ENCODE data around the gene ST3GAL4. TPM values are rescaled to one million over a fixed set of nuclear protein-coding genes. Genes with fewer than 3 reads are reported as not detected.
A peak's percentile ranks its signal among the peaks of the same experiment; 100 is the strongest.

ST3GAL4 gene
- total and polyA plus RNA-seq, 4 donors: 20.7 to 48.2 (median 27.8) TPM

DNA sequence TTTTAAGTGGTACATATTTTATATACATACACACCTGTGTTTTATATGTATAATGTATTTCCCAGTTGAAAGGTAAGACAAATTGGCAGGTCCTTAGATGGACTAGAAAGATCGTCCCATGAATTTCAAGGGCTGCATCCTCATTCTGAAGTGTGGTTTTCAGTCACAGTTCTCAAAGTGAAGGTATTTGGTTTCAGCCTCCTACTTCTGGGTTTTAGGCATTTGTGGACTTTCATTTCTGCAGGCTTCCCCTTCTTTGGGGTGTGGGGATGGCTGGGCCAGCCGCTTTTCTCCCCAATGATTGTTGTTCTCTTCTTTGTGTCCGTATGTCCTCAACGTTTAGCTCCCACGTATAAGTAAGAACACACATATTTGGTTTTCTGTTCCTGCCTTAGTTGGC is 41.7 kb upstream of the ST3GAL4 start:
- no peak overlapping the region for H3K27ac ChIP-seq (ENCODE audit: low read depth, low read length)
- H3K4me1 ChIP-seq (ENCODE audit: control insufficient read depth, insufficient read depth, low read length): peaks cover 23% of the 10 kb centered on the region
- no peak overlapping the region for H3K4me3 ChIP-seq (ENCODE audit: low read depth, low read length)
- H3K27me3 ChIP-seq (ENCODE audit: control insufficient read depth, insufficient read depth, low read length): no peaks in the 10 kb centered on the region
- DNase-seq (ENCODE audit: low read depth in 4 of 6, low spot score in 6 of 6): no peak
- 100% methylated on average over 1 of the region's 5 CpGs for WGBS (ENCODE audit: insufficient coverage)
- H3K9me3 ChIP-seq (ENCODE audit: control insufficient read depth, insufficient read depth, low read length): no peaks in the 10 kb centered on the region
- peaks cover 6% of the 10 kb centered on the region for H3K36me3 ChIP-seq (ENCODE audit: control insufficient read depth, insufficient read depth, low read length)

DNA sequence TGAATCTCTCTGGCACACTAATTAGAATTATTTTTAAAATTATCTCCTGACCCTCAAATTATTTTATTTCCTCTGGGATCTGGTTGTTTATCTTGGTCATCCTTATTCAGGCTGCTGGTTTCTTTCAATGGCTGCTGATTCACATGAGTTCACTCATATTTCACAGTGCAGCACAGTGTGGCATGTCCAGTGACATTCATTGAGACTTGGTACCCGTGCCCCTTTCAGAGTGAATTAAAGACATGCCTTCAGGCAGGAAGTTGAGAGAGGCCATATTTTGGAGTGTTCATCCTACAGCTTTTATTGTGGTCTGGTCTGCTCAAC is 38.1 kb upstream of the ST3GAL4 start:
- Histone ChIP-seq H3K27ac (ENCODE audit: low read depth, low read length) (peak overlapping the region; percentile 64), H3K4me3 (ENCODE audit: low read depth, low read length) (peak overlapping the region; percentile 3), H3K9me3 (ENCODE audit: control insufficient read depth, insufficient read depth, low read length) (no peaks in the 10 kb centered on the region), H3K36me3 (ENCODE audit: control insufficient read depth, insufficient read depth, low read length) (peaks cover 7% of the 10 kb centered on the region), H3K27me3 (ENCODE audit: control insufficient read depth, insufficient read depth, low read length) (no peaks in the 10 kb centered on the region), H3K4me1 (ENCODE audit: control insufficient read depth, insufficient read depth, low read length) (peaks cover 22% of the 10 kb centered on the region)
- DNase-seq (ENCODE audit: low read depth in 4 of 6, low spot score in 6 of 6): no peak
- WGBS (ENCODE audit: insufficient coverage): 13% methylated on average over 1 of the region's 1 CpG

- H3K4me3 ChIP-seq (ENCODE audit: low read depth, low read length): peak overlapping the region; percentile 3
- WGBS (ENCODE audit: insufficient coverage): 60% methylated on average over 10 of the region's 14 CpGs
- peak overlapping the region; percentile 64 for H3K27ac ChIP-seq (ENCODE audit: low read depth, low read length)
- DNase-seq (ENCODE audit: low read depth in 4 of 6, low spot score in 6 of 6): peak in 4 of 6 donors; percentile 6 to 84 (median 40)
- peaks cover 4% of the 10 kb centered on the region for H3K36me3 ChIP-seq (ENCODE audit: control insufficient read depth, insufficient read depth, low read length)
- no peaks in the 10 kb centered on the region for H3K27me3 ChIP-seq (ENCODE audit: control insufficient read depth, insufficient read depth, low read length)
- H3K9me3 ChIP-seq (ENCODE audit: control insufficient read depth, insufficient read depth, low read length): no peaks in the 10 kb centered on the region
- H3K4me1 ChIP-seq (ENCODE audit: control insufficient read depth, insufficient read depth, low read length): peaks cover 22% of the 10 kb centered on the region
These were observed 37.5 kb upstream of the ST3GAL4 start for GRCh38 chr11:126317756-126318573.

DNA sequence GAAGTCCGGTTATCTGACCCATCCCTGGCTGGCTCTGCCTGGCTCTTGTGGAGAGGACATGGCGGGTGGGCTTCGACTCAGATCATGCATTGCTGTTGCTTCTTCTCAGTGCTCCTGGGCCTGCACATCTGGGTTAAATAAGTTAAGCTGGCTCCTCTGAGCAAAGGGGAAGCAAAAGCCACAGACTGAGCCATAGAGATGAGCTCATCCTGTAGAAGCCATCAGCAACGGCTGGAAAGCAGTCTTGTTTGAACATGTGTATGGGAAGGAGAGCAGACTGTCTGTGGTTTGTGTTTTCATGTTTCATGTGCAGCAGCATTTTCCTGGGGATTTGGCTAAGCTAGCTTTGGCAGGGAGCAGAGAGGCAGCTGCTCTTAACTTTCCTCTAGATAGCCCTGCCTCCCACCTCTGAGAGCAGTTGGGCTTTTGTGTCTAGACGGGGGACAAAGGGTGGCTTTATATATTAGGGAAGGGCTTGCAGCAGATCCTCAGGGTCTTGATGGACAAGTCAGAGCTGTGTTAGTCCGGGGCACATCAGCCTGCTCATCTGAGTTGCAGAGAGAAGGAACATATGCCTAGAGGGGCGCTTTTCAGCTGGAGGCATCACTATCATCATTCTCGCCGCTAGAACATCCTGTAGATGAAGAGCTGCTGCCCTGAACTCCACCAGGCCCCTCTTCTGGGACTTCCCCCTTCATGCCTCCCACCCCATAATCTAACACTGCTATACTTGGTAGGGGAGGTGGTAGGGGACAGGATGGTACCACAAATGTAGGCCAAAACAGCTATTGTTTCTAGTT is 36.7 kb upstream of the ST3GAL4 start:
- 37% methylated on average over 6 of the region's 9 CpGs for WGBS (ENCODE audit: insufficient coverage)
- Histone ChIP-seq H3K27me3 (ENCODE audit: control insufficient read depth, insufficient read depth, low read length) (no peaks in the 10 kb centered on the region), H3K4me3 (ENCODE audit: low read depth, low read length) (no peak overlapping the region), H3K4me1 (ENCODE audit: control insufficient read depth, insufficient read depth, low read length) (peaks cover 22% of the 10 kb centered on the region), H3K27ac (ENCODE audit: low read depth, low read length) (peak overlapping the region; percentile 64), H3K36me3 (ENCODE audit: control insufficient read depth, insufficient read depth, low read length) (peaks cover 3% of the 10 kb centered on the region), H3K9me3 (ENCODE audit: control insufficient read depth, insufficient read depth, low read length) (no peaks in the 10 kb centered on the region)
- DNase-seq (ENCODE audit: low read depth in 4 of 6, low spot score in 6 of 6): peak in 4 of 6 donors; percentile 50 to 82 (median 60)

DNA sequence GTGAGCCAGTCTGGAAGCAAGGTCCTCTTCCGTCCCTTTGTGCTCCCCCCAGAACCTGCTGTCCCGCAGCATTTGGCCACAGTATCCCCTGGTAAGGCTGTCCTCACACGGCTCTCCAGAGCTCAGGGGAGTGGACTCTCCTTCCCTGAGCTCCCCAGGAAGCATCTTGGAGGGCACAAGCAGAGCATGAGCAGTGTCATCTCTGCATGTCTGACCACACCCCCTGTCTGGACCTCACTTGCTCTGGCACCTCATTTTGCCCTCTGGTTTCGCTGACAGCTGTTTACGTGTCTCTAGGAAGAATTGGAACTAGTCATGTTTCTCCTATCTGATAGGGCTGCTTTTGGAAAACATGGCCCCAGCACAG is 36.1 kb upstream of the ST3GAL4 start:
- no peaks in the 10 kb centered on the region for H3K27me3 ChIP-seq (ENCODE audit: control insufficient read depth, insufficient read depth, low read length)
- H3K9me3 ChIP-seq (ENCODE audit: control insufficient read depth, insufficient read depth, low read length): no peaks in the 10 kb centered on the region
- peaks cover 3% of the 10 kb centered on the region for H3K36me3 ChIP-seq (ENCODE audit: control insufficient read depth, insufficient read depth, low read length)
- DNase-seq (ENCODE audit: low read depth in 4 of 6, low spot score in 6 of 6): no peak
- no peak overlapping the region for H3K4me3 ChIP-seq (ENCODE audit: low read depth, low read length)
- WGBS (ENCODE audit: insufficient coverage): 81% methylated on average over 5 of the region's 5 CpGs
- H3K4me1 ChIP-seq (ENCODE audit: control insufficient read depth, insufficient read depth, low read length): peaks cover 22% of the 10 kb centered on the region
- H3K27ac ChIP-seq (ENCODE audit: low read depth, low read length): peak overlapping the region; percentile 64

- no peaks in the 10 kb centered on the region for H3K9me3 ChIP-seq (ENCODE audit: control insufficient read depth, insufficient read depth, low read length)
- no peaks in the 10 kb centered on the region for H3K27me3 ChIP-seq (ENCODE audit: control insufficient read depth, insufficient read depth, low read length)
- no peak overlapping the region for H3K27ac ChIP-seq (ENCODE audit: low read depth, low read length)
- WGBS (ENCODE audit: insufficient coverage): no CpG with 5 or more reads among the region's 3 CpGs
- H3K4me3 ChIP-seq (ENCODE audit: low read depth, low read length): no peak overlapping the region
- peaks cover 6% of the 10 kb centered on the region for H3K36me3 ChIP-seq (ENCODE audit: control insufficient read depth, insufficient read depth, low read length)
- peaks cover 21% of the 10 kb centered on the region for H3K4me1 ChIP-seq (ENCODE audit: control insufficient read depth, insufficient read depth, low read length)
- DNase-seq (ENCODE audit: low read depth in 4 of 6, low spot score in 6 of 6): no peak
These were observed 32.5 kb upstream of the ST3GAL4 start for GRCh38 chr11:126322996-126323395.

DNA sequence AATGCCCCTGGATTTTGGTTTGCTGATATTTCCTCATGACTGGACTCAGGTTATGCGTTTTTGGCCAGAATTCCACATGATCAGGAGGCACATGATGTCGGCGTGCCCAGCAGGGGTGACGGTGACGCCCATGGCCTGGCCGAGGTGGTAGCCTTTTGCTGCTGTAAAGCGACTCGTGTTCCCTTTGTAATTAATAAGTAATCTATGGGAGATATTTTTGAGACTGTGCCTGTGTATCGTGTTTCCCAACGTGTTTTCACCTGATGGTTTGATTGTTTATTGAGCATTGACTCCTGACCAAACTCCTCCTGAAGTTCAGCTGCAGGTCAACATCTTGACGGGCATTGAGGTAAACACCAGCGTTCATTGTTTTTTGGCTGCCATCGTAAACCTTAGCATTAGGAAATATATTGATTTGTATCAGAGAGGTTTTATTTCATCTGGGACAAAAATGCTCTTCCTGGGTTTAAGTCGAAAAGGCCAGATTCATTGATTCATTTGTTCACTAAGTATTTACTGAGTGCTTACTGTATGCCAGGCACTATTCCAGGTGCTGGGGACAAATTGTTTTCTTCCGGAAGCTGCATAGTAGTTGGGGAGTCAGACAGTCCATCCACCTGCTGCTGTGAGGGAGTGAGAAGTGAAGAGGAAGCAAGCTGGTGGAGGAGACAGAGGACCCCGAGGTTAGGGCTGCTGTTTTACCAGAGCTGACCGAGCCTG is 28.0 kb upstream of the ST3GAL4 start:
- peaks cover 13% of the 10 kb centered on the region for H3K4me1 ChIP-seq (ENCODE audit: control insufficient read depth, insufficient read depth, low read length)
- H3K4me3 ChIP-seq (ENCODE audit: low read depth, low read length): no peak overlapping the region
- H3K27ac ChIP-seq (ENCODE audit: low read depth, low read length): no peak overlapping the region
- H3K36me3 ChIP-seq (ENCODE audit: control insufficient read depth, insufficient read depth, low read length): peaks cover 24% of the 10 kb centered on the region
- WGBS (ENCODE audit: insufficient coverage): 95% methylated on average over 15 of the region's 17 CpGs
- DNase-seq (ENCODE audit: low read depth in 4 of 6, low spot score in 6 of 6): no peak
- H3K27me3 ChIP-seq (ENCODE audit: control insufficient read depth, insufficient read depth, low read length): no peaks in the 10 kb centered on the region
- H3K9me3 ChIP-seq (ENCODE audit: control insufficient read depth, insufficient read depth, low read length): no peaks in the 10 kb centered on the region

DNA sequence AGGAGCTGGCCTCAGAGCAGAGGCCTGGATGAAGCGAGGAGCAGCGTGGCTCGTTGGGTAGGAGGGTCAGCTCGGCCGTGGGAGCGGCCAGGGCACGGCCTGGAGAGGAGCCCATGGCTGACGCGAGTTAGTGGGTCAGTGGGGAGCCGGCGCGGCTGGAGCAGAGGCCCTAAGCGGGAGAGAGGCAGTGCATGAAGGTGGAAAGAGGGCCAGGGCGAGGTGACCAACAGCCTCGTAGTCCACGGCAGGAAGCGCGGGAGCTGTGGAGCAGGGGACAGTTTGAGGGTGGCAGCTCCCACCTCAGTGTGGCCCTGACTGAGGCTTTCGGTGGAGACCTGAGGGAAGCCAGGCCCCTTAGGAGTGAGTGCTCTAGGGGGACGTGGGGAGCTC is 27.5 kb upstream of the ST3GAL4 start:
- Histone ChIP-seq H3K9me3 (ENCODE audit: control insufficient read depth, insufficient read depth, low read length) (no peaks in the 10 kb centered on the region), H3K27ac (ENCODE audit: low read depth, low read length) (no peak overlapping the region), H3K36me3 (ENCODE audit: control insufficient read depth, insufficient read depth, low read length) (peaks cover 26% of the 10 kb centered on the region), H3K4me3 (ENCODE audit: low read depth, low read length) (no peak overlapping the region), H3K4me1 (ENCODE audit: control insufficient read depth, insufficient read depth, low read length) (peaks cover 13% of the 10 kb centered on the region), H3K27me3 (ENCODE audit: control insufficient read depth, insufficient read depth, low read length) (no peaks in the 10 kb centered on the region)
- DNase-seq (ENCODE audit: low read depth in 4 of 6, low spot score in 6 of 6): no peak
- WGBS (ENCODE audit: insufficient coverage): 86% methylated on average over 20 of the region's 20 CpGs

- H3K36me3 ChIP-seq (ENCODE audit: control insufficient read depth, insufficient read depth, low read length): peaks cover 29% of the 10 kb centered on the region
- H3K9me3 ChIP-seq (ENCODE audit: control insufficient read depth, insufficient read depth, low read length): no peaks in the 10 kb centered on the region
- no peaks in the 10 kb centered on the region for H3K27me3 ChIP-seq (ENCODE audit: control insufficient read depth, insufficient read depth, low read length)
- 91% methylated on average over 8 of the region's 12 CpGs for WGBS (ENCODE audit: insufficient coverage)
- H3K4me1 ChIP-seq (ENCODE audit: control insufficient read depth, insufficient read depth, low read length): peaks cover 13% of the 10 kb centered on the region
- no peak for DNase-seq (ENCODE audit: low read depth in 4 of 6, low spot score in 6 of 6)
- no peak overlapping the region for H3K4me3 ChIP-seq (ENCODE audit: low read depth, low read length)
- H3K27ac ChIP-seq (ENCODE audit: low read depth, low read length): peak overlapping the region; percentile 53
These were observed 27.0 kb upstream of the ST3GAL4 start for GRCh38 chr11:126328444-126328843.
